ENCODE measurements around the gene PKNOX2.

PKNOX2 gene

GRCh38 chr11:125390946-125391345 lies 226.4 kb downstream of the PKNOX2 start:
- no peak for DNase-seq

- no peak for DNase-seq
These were observed 228.8 kb downstream of the PKNOX2 start for GRCh38 chr11:125393331-125393730.

GRCh38 chr11:125394296-125394695 lies 229.7 kb downstream of the PKNOX2 start:
- no peak for DNase-seq

GRCh38 chr11:125397421-125397820 lies 232.9 kb downstream of the PKNOX2 start:
- no peak for DNase-seq

GRCh38 chr11:125398475-125398874 lies 233.9 kb downstream of the PKNOX2 start:
- no peak for DNase-seq

- no peak for DNase-seq
These were observed 234.6 kb downstream of the PKNOX2 start for GRCh38 chr11:125398994-125399640.

GRCh38 chr11:125399945-125400344 lies 235.4 kb downstream of the PKNOX2 start:
- DNase-seq, result no peak

- DNase-seq, result no peak
These were observed 236.7 kb downstream of the PKNOX2 start for GRCh38 chr11:125401235-125401634.

- no peak for DNase-seq
These were observed 237.2 kb downstream of the PKNOX2 start for GRCh38 chr11:125401746-125402145.

GRCh38 chr11:125402435-125402834 lies 237.9 kb downstream of the PKNOX2 start:
- no peak for DNase-seq

GRCh38 chr11:125404157-125404810 lies 239.7 kb downstream of the PKNOX2 start:
- DNase-seq, result no peak

GRCh38 chr11:125404811-125405790 lies 240.6 kb downstream of the PKNOX2 start:
- DNase-seq, result peak; percentile 66

- no peak for DNase-seq
These were observed 242.5 kb downstream of the PKNOX2 start for GRCh38 chr11:125407046-125407445.

- no peak for DNase-seq
These were observed 243.8 kb downstream of the PKNOX2 start for GRCh38 chr11:125408311-125408711.

- DNase-seq, result no peak
These were observed 245.5 kb downstream of the PKNOX2 start for GRCh38 chr11:125410091-125410490.

GRCh38 chr11:125412177-125412496 lies 247.6 kb downstream of the PKNOX2 start:
- DNase-seq, result no peak

GRCh38 chr11:125412509-125412908 lies 248.0 kb downstream of the PKNOX2 start:
- no peak for DNase-seq

GRCh38 chr11:125413226-125413625 lies 248.7 kb downstream of the PKNOX2 start:
- no peak for DNase-seq

GRCh38 chr11:125414121-125414520 lies 249.6 kb downstream of the PKNOX2 start:
- no peak for DNase-seq

GRCh38 chr11:125416981-125417935 lies 252.7 kb downstream of the PKNOX2 start:
- DNase-seq, result no peak

- DNase-seq, result no peak
These were observed 253.8 kb downstream of the PKNOX2 start for GRCh38 chr11:125418396-125418795.

- DNase-seq, result no peak
These were observed 258.1 kb downstream of the PKNOX2 start for GRCh38 chr11:125422681-125423080.

Data from stimulated activated CD4-positive, alpha-beta T cell treated with anti-CD3 and anti-CD28 coated beads, Interleukin-1b, Interleukin-23, amount 100 ng/mL, for 48 hours (primary cell).